Measurements from ENCODE around the gene HNRNPF.

The HNRNPF gene

GRCh38 chr10:43376046-43376635 is 32.8 kb downstream of the HNRNPF start:
- no peak for DNase-seq (ENCODE audit: low read depth)

GRCh38 chr10:43375401-43376020 is 33.5 kb downstream of the HNRNPF start:
- no peak for DNase-seq (ENCODE audit: low read depth)

GRCh38 chr10:43374194-43374593 is 34.8 kb downstream of the HNRNPF start:
- no peak for DNase-seq (ENCODE audit: low read depth)

- DNase-seq (ENCODE audit: low read depth), result no peak
These were observed 35.5 kb downstream of the HNRNPF start for GRCh38 chr10:43373461-43373860.

GRCh38 chr10:43372765-43373361 is 36.1 kb downstream of the HNRNPF start:
- no peak for DNase-seq (ENCODE audit: low read depth)

- DNase-seq (ENCODE audit: low read depth), result no peak
These were observed 37.6 kb downstream of the HNRNPF start, which contains the start of gene FXYD4 for GRCh38 chr10:43371418-43371817. FXYD4 (plus strand) TSS chr10:43371636; CDS start chr10:43373747, 2,111 bp downstream.

- no peak for DNase-seq (ENCODE audit: low read depth)
These were observed 38.2 kb downstream of the HNRNPF start for GRCh38 chr10:43370671-43371215.

GRCh38 chr10:43369921-43370320 is 39.1 kb downstream of the HNRNPF start:
- DNase-seq (ENCODE audit: low read depth), result no peak

- DNase-seq (ENCODE audit: low read depth), result no peak
These were observed 44.0 kb downstream of the HNRNPF start for GRCh38 chr10:43365001-43365400.

GRCh38 chr10:43362191-43362839 is 46.7 kb downstream of the HNRNPF start:
- peak; percentile 89 for DNase-seq (ENCODE audit: low read depth)

- no peak for DNase-seq (ENCODE audit: low read depth)
These were observed 47.3 kb downstream of the HNRNPF start for GRCh38 chr10:43361547-43362190.

GRCh38 chr10:43360086-43360485 is 48.9 kb downstream of the HNRNPF start:
- DNase-seq (ENCODE audit: low read depth), result no peak

- DNase-seq (ENCODE audit: low read depth), result no peak
These were observed 53.1 kb downstream of the HNRNPF start for GRCh38 chr10:43355749-43356371.

- no peak for DNase-seq (ENCODE audit: low read depth)
These were observed 54.1 kb downstream of the HNRNPF start for GRCh38 chr10:43354879-43355380.

GRCh38 chr10:43354330-43354635 is 54.7 kb downstream of the HNRNPF start:
- no peak for DNase-seq (ENCODE audit: low read depth)

GRCh38 chr10:43353495-43354329 is 55.3 kb downstream of the HNRNPF start:
- no peak for DNase-seq (ENCODE audit: low read depth)

GRCh38 chr10:43352951-43353350 is 56.0 kb downstream of the HNRNPF start:
- no peak for DNase-seq (ENCODE audit: low read depth)

GRCh38 chr10:43351301-43351700 is 57.7 kb downstream of the HNRNPF start:
- DNase-seq (ENCODE audit: low read depth), result no peak

- DNase-seq (ENCODE audit: low read depth), result no peak
These were observed 58.3 kb downstream of the HNRNPF start for GRCh38 chr10:43350686-43351085.

GRCh38 chr10:43350156-43350555 is 58.8 kb downstream of the HNRNPF start:
- no peak for DNase-seq (ENCODE audit: low read depth)

Data from activated gamma-delta T cell treated with anti-CD3 and anti-CD28 coated beads, Interleukin-2, amount 50 U/mL, for 16 hours (primary cell).